Dendritic cell treated with granulocyte-macrophage colony-stimulating factor and Interleukin-4, amounts not matched to agents 40 ng/mL and 50 ng/mL, for 4 days (primary cell): ENCODE results near the gene MTF1.

ENCODE experiments used
- H3K27ac Mint-ChIP-seq: one replicate; pipeline ENCODE4 v1.8.0; 2022; ENCODE audit warnings: mild to moderate bottlenecking, mixed read lengths
- H3K27me3 Mint-ChIP-seq: one replicate; pipeline ENCODE4 v1.8.0; 2022; ENCODE audit warnings: mild to moderate bottlenecking, mixed read lengths
- H3K36me3 Mint-ChIP-seq: one replicate; pipeline ENCODE4 v1.8.0; 2022; ENCODE audit warnings: low read depth, mixed read lengths
- H3K4me1 Mint-ChIP-seq: one replicate; pipeline ENCODE4 v1.8.0; 2022; ENCODE audit warnings: low read depth, mixed read lengths
- H3K4me3 Mint-ChIP-seq: one replicate; pipeline ENCODE4 v1.8.0; 2022; ENCODE audit warnings: mild to moderate bottlenecking, moderate library complexity, mixed read lengths
- H3K9me3 Mint-ChIP-seq: one replicate; pipeline ENCODE4 v1.8.0; 2022; ENCODE audit warnings: mixed read lengths
- intact Hi-C: fragments of 100-400 bp; cut with micrococcal nuclease; formaldehyde crosslinking; loops from one replicate; pipeline ENCODE4 v1.15.0; 2022

MTF1 gene

GRCh38 chr1:37858931-37859506 lies 373 bp downstream of the MTF1 start:
- Mint-ChIP-seq H3K4me3 (peak overlapping the region; percentile 94), H3K4me1 (peaks cover 30% of the 10 kb centered on the region), H3K27me3 (no peaks in the 10 kb centered on the region), H3K27ac (peak overlapping the region; percentile 97), H3K36me3 (peaks cover 79% of the 10 kb centered on the region), H3K9me3 (no peaks in the 10 kb centered on the region)
- intact Hi-C loops = loop anchor here (2.0 kb wide), 1 partner anchor 50 kb away; the partner anchor contains the start of gene YRDC

GRCh38 chr1:37854406-37854805 lies 5.0 kb downstream of the MTF1 start:
- H3K27ac Mint-ChIP-seq = peak overlapping the region; percentile 34
- intact Hi-C loops = no loop called here
- H3K4me3 Mint-ChIP-seq = no peak overlapping the region
- H3K4me1 Mint-ChIP-seq = peaks cover 24% of the 10 kb centered on the region
- H3K9me3 Mint-ChIP-seq = no peaks in the 10 kb centered on the region
- H3K27me3 Mint-ChIP-seq = no peaks in the 10 kb centered on the region
- peaks cover 58% of the 10 kb centered on the region for H3K36me3 Mint-ChIP-seq

GRCh38 chr1:37853157-37853556 lies 6.2 kb downstream of the MTF1 start:
- H3K9me3 Mint-ChIP-seq = no peaks in the 10 kb centered on the region
- intact Hi-C loops = no loop called here
- peaks cover 18% of the 10 kb centered on the region for H3K4me1 Mint-ChIP-seq
- H3K4me3 Mint-ChIP-seq = no peak overlapping the region
- no peaks in the 10 kb centered on the region for H3K27me3 Mint-ChIP-seq
- peaks cover 54% of the 10 kb centered on the region for H3K36me3 Mint-ChIP-seq
- H3K27ac Mint-ChIP-seq = no peak overlapping the region

- no peaks in the 10 kb centered on the region for H3K27me3 Mint-ChIP-seq
- intact Hi-C loops = no loop called here
- H3K27ac Mint-ChIP-seq = no peak overlapping the region
- no peak overlapping the region for H3K4me3 Mint-ChIP-seq
- H3K36me3 Mint-ChIP-seq = peaks cover 47% of the 10 kb centered on the region
- H3K4me1 Mint-ChIP-seq = peaks cover 17% of the 10 kb centered on the region
- no peaks in the 10 kb centered on the region for H3K9me3 Mint-ChIP-seq
Measured at GRCh38 chr1:37851782-37852210, 7.6 kb downstream of the MTF1 start.

GRCh38 chr1:37851262-37851661 lies 8.1 kb downstream of the MTF1 start:
- intact Hi-C loops = no loop called here
- peaks cover 17% of the 10 kb centered on the region for H3K4me1 Mint-ChIP-seq

GRCh38 chr1:37850352-37850955 lies 8.9 kb downstream of the MTF1 start:
- Mint-ChIP-seq H3K4me3 (no peak overlapping the region), H3K27me3 (no peaks in the 10 kb centered on the region), H3K27ac (no peak overlapping the region), H3K36me3 (peaks cover 41% of the 10 kb centered on the region), H3K4me1 (peaks cover 21% of the 10 kb centered on the region), H3K9me3 (no peaks in the 10 kb centered on the region)
- intact Hi-C loops = no loop called here

More at GRCh38 chr1:37851262-37851661, 8.1 kb downstream of the MTF1 start:
- Mint-ChIP-seq H3K27me3 (no peaks in the 10 kb centered on the region), H3K4me3 (no peak overlapping the region), H3K9me3 (no peaks in the 10 kb centered on the region), H3K36me3 (peaks cover 44% of the 10 kb centered on the region), H3K27ac (no peak overlapping the region)

- H3K36me3 Mint-ChIP-seq = peaks cover 40% of the 10 kb centered on the region
- H3K4me1 Mint-ChIP-seq = peaks cover 31% of the 10 kb centered on the region
- intact Hi-C loops = no loop called here
- no peaks in the 10 kb centered on the region for H3K9me3 Mint-ChIP-seq
- no peaks in the 10 kb centered on the region for H3K27me3 Mint-ChIP-seq
- no peak overlapping the region for H3K4me3 Mint-ChIP-seq
- H3K27ac Mint-ChIP-seq = no peak overlapping the region
Measured at GRCh38 chr1:37849480-37849879, 9.9 kb downstream of the MTF1 start.

- no peaks in the 10 kb centered on the region for H3K9me3 Mint-ChIP-seq
- no peak overlapping the region for H3K4me3 Mint-ChIP-seq
- H3K4me1 Mint-ChIP-seq = peaks cover 55% of the 10 kb centered on the region
- peaks cover 37% of the 10 kb centered on the region for H3K36me3 Mint-ChIP-seq
- intact Hi-C loops = no loop called here
- H3K27ac Mint-ChIP-seq = no peak overlapping the region
- H3K27me3 Mint-ChIP-seq = no peaks in the 10 kb centered on the region
Measured at GRCh38 chr1:37846647-37847339, 12.6 kb downstream of the MTF1 start.

GRCh38 chr1:37845786-37846185 lies 13.6 kb downstream of the MTF1 start:
- no peak overlapping the region for H3K4me3 Mint-ChIP-seq
- intact Hi-C loops = no loop called here
- peaks cover 60% of the 10 kb centered on the region for H3K4me1 Mint-ChIP-seq
- no peaks in the 10 kb centered on the region for H3K27me3 Mint-ChIP-seq
- H3K36me3 Mint-ChIP-seq = peaks cover 47% of the 10 kb centered on the region
- H3K27ac Mint-ChIP-seq = peak overlapping the region; percentile 62
- no peaks in the 10 kb centered on the region for H3K9me3 Mint-ChIP-seq

- Mint-ChIP-seq H3K27ac (peak overlapping the region; percentile 62), H3K9me3 (no peaks in the 10 kb centered on the region), H3K4me3 (no peak overlapping the region), H3K27me3 (no peaks in the 10 kb centered on the region), H3K4me1 (peaks cover 60% of the 10 kb centered on the region), H3K36me3 (peaks cover 54% of the 10 kb centered on the region)
- intact Hi-C loops = no loop called here
Measured at GRCh38 chr1:37845049-37845646, 14.2 kb downstream of the MTF1 start.

- intact Hi-C loops = no loop called here
- H3K27ac Mint-ChIP-seq = no peak overlapping the region
- no peak overlapping the region for H3K4me3 Mint-ChIP-seq
- no peaks in the 10 kb centered on the region for H3K9me3 Mint-ChIP-seq
- H3K27me3 Mint-ChIP-seq = no peaks in the 10 kb centered on the region
- peaks cover 60% of the 10 kb centered on the region for H3K4me1 Mint-ChIP-seq
- peaks cover 58% of the 10 kb centered on the region for H3K36me3 Mint-ChIP-seq
Measured at GRCh38 chr1:37844536-37844935, 14.9 kb downstream of the MTF1 start.

- Mint-ChIP-seq H3K27ac (no peak overlapping the region), H3K9me3 (no peaks in the 10 kb centered on the region), H3K36me3 (peaks cover 76% of the 10 kb centered on the region), H3K4me3 (no peak overlapping the region), H3K4me1 (peaks cover 50% of the 10 kb centered on the region), H3K27me3 (no peaks in the 10 kb centered on the region)
- intact Hi-C loops = no loop called here
Measured at GRCh38 chr1:37841652-37842051, 17.7 kb downstream of the MTF1 start.

GRCh38 chr1:37840711-37841110 lies 18.7 kb downstream of the MTF1 start:
- intact Hi-C loops = no loop called here
- Mint-ChIP-seq H3K27me3 (no peaks in the 10 kb centered on the region), H3K27ac (no peak overlapping the region), H3K36me3 (peaks cover 85% of the 10 kb centered on the region), H3K4me1 (peaks cover 42% of the 10 kb centered on the region), H3K9me3 (no peaks in the 10 kb centered on the region), H3K4me3 (no peak overlapping the region)

- no peak overlapping the region for H3K27ac Mint-ChIP-seq
- H3K36me3 Mint-ChIP-seq = peaks cover 87% of the 10 kb centered on the region
- no peak overlapping the region for H3K4me3 Mint-ChIP-seq
- intact Hi-C loops = no loop called here
- no peaks in the 10 kb centered on the region for H3K9me3 Mint-ChIP-seq
- H3K27me3 Mint-ChIP-seq = no peaks in the 10 kb centered on the region
- H3K4me1 Mint-ChIP-seq = peaks cover 31% of the 10 kb centered on the region
Measured at GRCh38 chr1:37839676-37840075, 19.7 kb downstream of the MTF1 start.
